BE2C (cell line): Measurements from ENCODE around the gene WFDC13.

ENCODE experiments used
- DNase-seq: peaks from one replicate; pipeline ENCODE4 v3.0.0-alpha.2; 2020
- H3K27me3 ChIP-seq: fragments of 250-450 bp; sonication (Bioruptor Pico); 2 replicates; pipeline ENCODE4 v1.5.1; 2020; ENCODE audit warnings: mild to moderate bottlenecking
- H3K36me3 ChIP-seq: fragments of 250-450 bp; sonication (Bioruptor Pico); 2 replicates; pipeline ENCODE4 v1.5.1; 2020; ENCODE audit warnings: mild to moderate bottlenecking
- H3K4me1 ChIP-seq: fragments of 250-450 bp; sonication (Bioruptor Pico); 2 replicates; pipeline ENCODE4 v1.5.1; 2020
- H3K4me3 ChIP-seq: 2 replicates; pipeline ENCODE4 v1.5.1; 2011; ENCODE audit warnings: low read depth, low read length
- H3K9me3 ChIP-seq: fragments of 250-450 bp; sonication (Bioruptor Pico); 2 replicates; pipeline ENCODE4 v1.5.1; 2020
- CTCF ChIP-seq: IDR thresholded peaks from 2 replicates; pipeline ENCODE4 v1.5.1; 2012; ENCODE audit warnings: mild to moderate bottlenecking, low read depth, low read length

WFDC13 gene

GRCh38 chr20:45751721-45752120, 49.9 kb downstream of the WFDC13 start:
- H3K9me3 ChIP-seq = no peaks in the 10 kb centered on the region
- no peaks in the 10 kb centered on the region for H3K4me1 ChIP-seq
- H3K27me3 ChIP-seq = peaks cover 24% of the 10 kb centered on the region
- no peak for DNase-seq
- TF ChIP-seq CTCF = no peak
- H3K4me3 ChIP-seq = no peak overlapping the region
- no peaks in the 10 kb centered on the region for H3K36me3 ChIP-seq

GRCh38 chr20:45752746-45753145, 50.9 kb downstream of the WFDC13 start:
- Histone ChIP-seq H3K4me1 (no peaks in the 10 kb centered on the region), H3K36me3 (no peaks in the 10 kb centered on the region), H3K4me3 (no peak overlapping the region), H3K9me3 (no peaks in the 10 kb centered on the region), H3K27me3 (peaks cover 16% of the 10 kb centered on the region)
- no peak for TF ChIP-seq CTCF
- DNase-seq = no peak

GRCh38 chr20:45758096-45758495, 56.3 kb downstream of the WFDC13 start:
- no peaks in the 10 kb centered on the region for H3K36me3 ChIP-seq
- no peaks in the 10 kb centered on the region for H3K4me1 ChIP-seq
- TF ChIP-seq CTCF = no peak
- H3K4me3 ChIP-seq = no peak overlapping the region
- DNase-seq = no peak
- H3K9me3 ChIP-seq = no peaks in the 10 kb centered on the region
- H3K27me3 ChIP-seq = no peaks in the 10 kb centered on the region; the same call in 1 of the 2 replicates
